VCaP (cell line): ENCODE results near the gene PRDM16.

Experiments used
- H3K27ac ChIP-seq: fragments of 450-650 bp; 2 replicates; pipeline ENCODE4 v1.5.1; 2017
- TF ChIP-seq, protein P1 (sequence below): fragments of 450-650 bp; conservative IDR thresholded peaks from 2 replicates; pipeline ENCODE4 v1.5.1; 2017; ENCODE audit warnings: mild to moderate bottlenecking, moderate library complexity

PRDM16 gene

GRCh38 chr1:3460672-3461131, 391.7 kb downstream of the PRDM16 start:
- peak overlapping the region; percentile 67 for H3K27ac ChIP-seq
- TF ChIP-seq, protein P1, sequence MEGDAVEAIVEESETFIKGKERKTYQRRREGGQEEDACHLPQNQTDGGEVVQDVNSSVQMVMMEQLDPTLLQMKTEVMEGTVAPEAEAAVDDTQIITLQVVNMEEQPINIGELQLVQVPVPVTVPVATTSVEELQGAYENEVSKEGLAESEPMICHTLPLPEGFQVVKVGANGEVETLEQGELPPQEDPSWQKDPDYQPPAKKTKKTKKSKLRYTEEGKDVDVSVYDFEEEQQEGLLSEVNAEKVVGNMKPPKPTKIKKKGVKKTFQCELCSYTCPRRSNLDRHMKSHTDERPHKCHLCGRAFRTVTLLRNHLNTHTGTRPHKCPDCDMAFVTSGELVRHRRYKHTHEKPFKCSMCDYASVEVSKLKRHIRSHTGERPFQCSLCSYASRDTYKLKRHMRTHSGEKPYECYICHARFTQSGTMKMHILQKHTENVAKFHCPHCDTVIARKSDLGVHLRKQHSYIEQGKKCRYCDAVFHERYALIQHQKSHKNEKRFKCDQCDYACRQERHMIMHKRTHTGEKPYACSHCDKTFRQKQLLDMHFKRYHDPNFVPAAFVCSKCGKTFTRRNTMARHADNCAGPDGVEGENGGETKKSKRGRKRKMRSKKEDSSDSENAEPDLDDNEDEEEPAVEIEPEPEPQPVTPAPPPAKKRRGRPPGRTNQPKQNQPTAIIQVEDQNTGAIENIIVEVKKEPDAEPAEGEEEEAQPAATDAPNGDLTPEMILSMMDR = no peak

DNA sequence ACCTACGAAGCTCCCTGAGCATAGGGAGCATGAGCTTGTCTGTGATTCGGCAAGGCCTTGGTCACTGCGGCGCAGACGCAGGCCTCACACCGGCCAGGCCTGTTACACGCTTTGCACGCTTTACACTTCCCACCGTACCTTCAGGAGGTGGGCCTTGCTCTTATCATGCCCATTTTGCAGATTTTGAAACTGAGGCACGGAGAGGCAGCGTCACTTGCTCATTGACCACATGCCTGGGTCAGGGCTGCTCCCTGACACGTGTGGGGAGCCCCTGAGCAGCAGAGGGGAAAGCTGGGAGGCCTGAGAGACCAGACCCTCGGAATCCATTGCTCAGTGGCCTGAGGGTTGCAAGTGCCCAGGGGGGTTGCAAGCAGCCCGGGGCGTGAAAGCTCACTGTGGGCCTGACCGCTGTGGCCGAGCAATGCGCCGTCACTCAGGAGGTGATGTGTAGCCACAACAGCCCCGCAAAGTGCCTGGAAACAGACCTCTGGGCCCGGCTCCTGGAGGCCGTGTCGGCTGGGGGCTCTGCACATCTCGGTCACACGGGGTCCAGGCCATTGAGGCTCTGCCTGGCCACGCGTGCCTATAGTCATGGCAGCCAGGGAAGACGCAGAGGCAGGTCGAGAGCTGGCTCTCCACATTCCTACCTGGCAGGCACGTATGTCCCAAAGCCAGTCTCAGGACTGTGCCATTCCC, 392.4 kb downstream of the PRDM16 start:
- TF ChIP-seq, protein P1 = no peak
- H3K27ac ChIP-seq = peak overlapping the region; percentile 67

DNA sequence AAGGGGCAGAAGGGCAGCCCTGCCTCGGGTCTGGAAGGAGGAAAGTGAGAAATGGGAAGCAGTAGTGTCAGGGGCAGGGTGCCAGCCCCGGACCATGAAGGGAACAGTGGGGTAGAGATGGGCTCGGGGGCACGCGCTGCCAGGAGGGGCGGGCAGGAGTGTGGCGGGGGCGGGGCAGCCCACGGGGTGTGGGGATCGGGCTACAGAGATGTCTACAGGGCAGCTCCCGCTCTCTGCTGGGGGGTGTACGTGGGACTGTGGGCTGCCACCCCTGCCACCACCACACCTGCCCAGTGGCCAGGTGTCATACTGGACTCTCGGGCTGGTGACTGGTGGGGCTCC, 392.9 kb downstream of the PRDM16 start:
- H3K27ac ChIP-seq = no peak overlapping the region
- TF ChIP-seq, protein P1 = no peak

DNA sequence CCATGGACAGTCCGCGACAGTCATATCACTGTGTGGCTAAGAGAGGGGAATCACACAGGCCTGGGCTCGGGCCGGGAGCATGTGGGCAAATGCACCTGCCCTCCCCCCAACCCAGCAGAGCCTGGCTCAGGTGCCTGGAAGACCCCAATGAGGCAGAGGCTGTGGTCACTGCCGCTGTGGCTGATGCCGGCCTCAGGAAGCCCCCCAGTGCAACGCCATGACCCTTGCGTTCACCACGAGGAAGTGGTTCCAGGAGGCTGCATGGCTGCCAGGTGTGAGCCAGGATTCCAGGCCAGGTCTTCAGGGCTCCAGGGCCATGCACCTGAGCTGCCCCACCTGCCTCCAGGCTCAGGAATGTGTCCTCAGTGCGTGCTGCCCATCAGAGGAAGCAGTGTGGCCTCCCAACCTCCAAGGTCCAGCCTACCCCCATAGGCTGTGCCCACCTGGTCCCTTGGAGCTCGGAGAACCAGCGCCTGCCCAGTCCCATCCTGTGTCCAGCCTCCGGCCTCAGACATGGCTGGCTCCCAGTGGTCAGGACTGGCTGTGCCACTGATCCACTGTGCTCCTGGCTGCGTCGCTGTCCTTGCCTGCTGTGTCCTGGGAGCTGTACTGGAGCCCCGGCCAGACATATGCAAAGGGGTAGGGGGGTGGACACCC, 393.5 kb downstream of the PRDM16 start:
- no peak overlapping the region for H3K27ac ChIP-seq
- TF ChIP-seq, protein P1 = no peak

DNA sequence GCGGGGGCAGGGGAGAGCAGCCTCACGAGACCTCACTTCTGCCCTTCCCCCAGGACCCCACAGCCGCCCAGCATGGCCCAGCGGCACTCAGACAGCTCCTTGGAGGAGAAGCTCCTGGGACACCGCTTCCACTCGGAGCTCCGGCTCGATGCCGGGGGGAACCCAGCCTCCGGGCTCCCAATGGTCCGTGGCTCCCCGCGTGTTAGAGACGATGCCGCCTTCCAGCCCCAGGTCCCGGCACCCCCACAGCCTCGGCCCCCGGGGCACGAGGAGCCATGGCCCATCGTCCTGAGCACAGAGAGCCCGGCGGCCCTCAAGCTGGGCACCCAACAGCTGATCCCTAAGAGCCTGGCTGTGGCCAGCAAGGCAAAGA, 394.0 kb downstream of the PRDM16 start:
- TF ChIP-seq, protein P1 = no peak
- no peak overlapping the region for H3K27ac ChIP-seq

GRCh38 chr1:3463408-3463863, 394.4 kb downstream of the PRDM16 start:
- H3K27ac ChIP-seq = no peak overlapping the region

More at GRCh38 chr1:3463408-3463863, 394.4 kb downstream of the PRDM16 start:
- TF ChIP-seq, protein P1 = no peak
